Suprapubic skin (tissue), 4 donors: ENCODE results near the gene ARFRP1.

Experiments
- CTCF ChIP-seq, 2 donors: fragments of 200-600 bp in 1 of 2; fragments of 450-650 bp in 1 of 2; sonication (generic) in 1 of 2; IDR thresholded peaks; one replicate each; pipeline ENCODE4 v1.5.1; 2016 to 2019; ENCODE audit warnings: antibody characterized with exemption in 2 of 2, mild to moderate bottlenecking in 1 of 2, moderate library complexity in 1 of 2
- EP300 ChIP-seq: sonication (generic); formaldehyde crosslinking; IDR thresholded peaks from one replicate; pipeline ENCODE4 v1.6.1; 2017; ENCODE audit warnings: antibody characterized with exemption
- POLR2A ChIP-seq, 2 donors: fragments of 450-650 bp; IDR thresholded peaks; one replicate each; pipeline ENCODE4 v1.6.1; 2017; ENCODE audit warnings: antibody characterized with exemption in 2 of 2, mild to moderate bottlenecking in 2 of 2, moderate library complexity in 2 of 2
- POLR2AphosphoS5 ChIP-seq, 3 donors: sonication (generic); formaldehyde crosslinking; IDR thresholded peaks; one replicate each; pipeline ENCODE4 v1.6.1; 2017; ENCODE audit warnings: antibody characterized with exemption in 3 of 3

- TF ChIP-seq EP300 (no peak), CTCF (IDR thresholded peaks at IDR 0.05) (no peak), POLR2A (IDR thresholded peaks at IDR 0.05) (no peak), POLR2AphosphoS5 (IDR thresholded peaks at IDR 0.05) (no peak)
Measured at GRCh38 chr20:63675681-63676368, 32.0 kb downstream of the ARFRP1 start.
